ENCODE results near the gene OSBPL5. TPM values are rescaled to one million over a fixed set of nuclear protein-coding genes. Genes with fewer than 3 reads are reported as not detected.

Gene OSBPL5
- total and polyA plus RNA-seq, 2 of the 4 experiments (the other 2 are of a cell fraction) = 14.9 to 22.3 TPM

DNA sequence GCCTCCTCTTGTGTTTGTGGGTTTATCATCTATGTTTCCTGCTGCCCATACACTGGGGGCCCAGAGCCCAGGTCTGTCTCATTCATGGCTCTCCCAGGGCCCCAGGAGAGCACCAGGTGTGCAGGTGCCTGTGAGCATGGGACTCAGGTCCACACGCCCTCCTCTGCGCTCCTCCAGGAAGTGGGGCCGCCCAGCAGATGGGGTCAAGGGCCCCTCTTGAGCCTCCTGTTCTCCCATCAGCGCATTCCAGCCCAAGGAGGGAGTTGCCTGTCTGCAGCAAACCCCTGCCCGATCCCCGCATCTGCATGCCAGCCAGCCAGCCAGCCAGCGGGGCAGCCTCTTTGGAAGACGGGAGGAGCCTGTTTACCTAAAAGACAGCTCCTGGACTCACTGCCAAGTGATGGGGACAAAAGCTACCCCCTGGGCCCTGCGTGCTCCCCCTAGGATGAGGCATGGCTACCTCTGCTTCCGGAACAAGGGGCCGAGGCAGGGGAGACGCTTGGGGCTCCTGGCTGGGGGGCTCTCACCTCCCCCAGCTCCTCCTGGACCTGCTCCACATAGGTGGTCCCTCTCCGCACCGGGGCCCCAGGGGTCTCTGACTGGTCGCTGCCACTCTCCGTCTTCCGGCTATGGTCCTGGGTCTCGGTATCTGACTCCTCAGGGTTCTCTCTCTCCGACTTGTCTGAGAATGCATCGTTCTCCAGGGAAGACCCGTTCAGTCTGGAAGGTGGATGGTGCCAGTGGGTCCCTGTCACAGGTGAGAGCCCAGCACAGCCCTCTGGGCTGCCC is 58.2 kb downstream of the OSBPL5 start:
- Histone ChIP-seq H3K9me3 (ENCODE audit: control insufficient read depth, insufficient read depth, low read length) (no peaks in the 10 kb centered on the region), H3K14ac (replicated peaks; ENCODE audit: low read depth, low read length) (no peak overlapping the region), H3K36me3 (ENCODE audit: control insufficient read depth, insufficient read depth, low read length) (peaks cover 47% of the 10 kb centered on the region), H3K23ac (ENCODE audit: low read depth, low read length) (no peak overlapping the region), H4K8ac (ENCODE audit: low read depth in 2 of 2, low read length in 2 of 2) (no peak overlapping the region), H3K27ac (ENCODE audit: insufficient read depth, low read length) (no peak overlapping the region), H3K9ac (ENCODE audit: low read depth, low read length) (no peak overlapping the region), H3K79me1 (ENCODE audit: low read depth in 1 of 2, low read length in 2 of 2) (peaks cover 0 to 6% of the 10 kb centered on the region in 2 experiments; a peak in 1 of 4 replicates), H2BK15ac (ENCODE audit: low read depth, low read length) (no peak overlapping the region), H4K91ac (ENCODE audit: insufficient read depth, low read depth, low read length) (no peak overlapping the region), H4K20me1 (ENCODE audit: insufficient read depth, low read length) (no peaks in the 10 kb centered on the region; the same call in 1 of the 2 replicates), H2BK5ac (ENCODE audit: low read depth, low read length, poor library complexity, severe bottlenecking) (no peak overlapping the region), H2AK5ac (ENCODE audit: low read depth, low read length) (no peak overlapping the region), H2AFZ (replicated peaks; ENCODE audit: low read length, poor library complexity) (no peak overlapping the region), H3K4me3 (ENCODE audit: insufficient read depth, low read depth, low read length) (no peak overlapping the region), H3K27me3 (ENCODE audit: control insufficient read depth, insufficient read depth, low read length) (no peaks in the 10 kb centered on the region), H4K5ac (ENCODE audit: low read depth, low read length) (no peak overlapping the region), H3K18ac (ENCODE audit: low read depth, low read length) (no peak overlapping the region), H3K4ac (ENCODE audit: low read depth, low read length) (no peak overlapping the region), H2AK9ac (replicated peaks; ENCODE audit: low read depth, low read length, poor library complexity) (no peak overlapping the region), H3K4me1 (ENCODE audit: control insufficient read depth, insufficient read depth, low read length) (peaks cover 2% of the 10 kb centered on the region; the same call in 1 of the 2 replicates), H2BK20ac (ENCODE audit: low read depth, low read length) (no peak overlapping the region), H3K56ac (ENCODE audit: extremely low read depth, insufficient read depth, low read length) (no peak overlapping the region), H3K4me2 (ENCODE audit: low read depth, low read length) (no peak overlapping the region), H3K9me1 (ENCODE audit: insufficient read depth, low read length) (peaks cover 2% of the 10 kb centered on the region; the same call in 1 of the 2 replicates), H2BK120ac (ENCODE audit: low read depth, low read length) (no peak overlapping the region)
- intact Hi-C loops (cut with micrococcal nuclease) (no loop called here), in situ Hi-C loops (cut with MboI; ENCODE audit: low sequenced_read_pairs) (no loop called here), dilution Hi-C loops (cut with HindIII; ENCODE audit: low sequenced_read_pairs, unreplicated experiment) (no loop called here)
- POLR2A ChIA-PET (ENCODE audit: unreplicated experiment) = no interaction called here
- WGBS, 2 experiments (ENCODE audit: extremely low coverage in 2 of 2, insufficient read length in 1 of 2) = 86% methylated on average over 11 of the region's 21 CpGs; no CpG with 5 or more reads in 1 of the 2 experiments
- CTCF ChIA-PET = no interaction called here
- DNase-seq (no peak), ATAC-seq (ENCODE audit: low read depth) (no peak)
- BruUV-seq (replicated peaks) = no TSS peak
- TF ChIP-seq FOS (IDR thresholded peaks at IDR 0.05; ENCODE audit: low read depth, low read length) = no peak
- TF ChIP-seq CTCF (conservative IDR thresholded peaks at IDR 0.05; ENCODE audit: low read depth, low read length) = no peak
- TF ChIP-seq RFX5 (IDR thresholded peaks at IDR 0.05; ENCODE audit: low read depth, low read length) = no peak
- TF ChIP-seq USF2 (IDR thresholded peaks at IDR 0.05; ENCODE audit: low read depth, low read length) = no peak
- no peak for TF ChIP-seq CEBPB (IDR thresholded peaks at IDR 0.05; ENCODE audit: low read depth, low read length)
- TF ChIP-seq MAZ (IDR thresholded peaks at IDR 0.05; ENCODE audit: borderline replicate concordance, low read depth, low read length) = no peak
- TF ChIP-seq SMC3 (IDR thresholded peaks at IDR 0.05; ENCODE audit: low read depth, low read length) = no peak
- no peak for TF ChIP-seq MAFK (IDR thresholded peaks at IDR 0.05; ENCODE audit: low read depth, low read length)
- TF ChIP-seq RAD21 (IDR thresholded peaks at IDR 0.05; ENCODE audit: low read length) = no peak
- TF ChIP-seq, protein P1, sequence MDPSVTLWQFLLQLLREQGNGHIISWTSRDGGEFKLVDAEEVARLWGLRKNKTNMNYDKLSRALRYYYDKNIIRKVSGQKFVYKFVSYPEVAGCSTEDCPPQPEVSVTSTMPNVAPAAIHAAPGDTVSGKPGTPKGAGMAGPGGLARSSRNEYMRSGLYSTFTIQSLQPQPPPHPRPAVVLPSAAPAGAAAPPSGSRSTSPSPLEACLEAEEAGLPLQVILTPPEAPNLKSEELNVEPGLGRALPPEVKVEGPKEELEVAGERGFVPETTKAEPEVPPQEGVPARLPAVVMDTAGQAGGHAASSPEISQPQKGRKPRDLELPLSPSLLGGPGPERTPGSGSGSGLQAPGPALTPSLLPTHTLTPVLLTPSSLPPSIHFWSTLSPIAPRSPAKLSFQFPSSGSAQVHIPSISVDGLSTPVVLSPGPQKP (IDR thresholded peaks at IDR 0.05; ENCODE audit: borderline replicate concordance, low read depth, low read length) = no peak
- no peak for TF ChIP-seq NFE2L2 (IDR thresholded peaks at IDR 0.05; ENCODE audit: low read depth, low read length)
- TF ChIP-seq BHLHE40 (IDR thresholded peaks at IDR 0.05; ENCODE audit: low read depth, low read length) = no peak
- TF ChIP-seq RCOR1 (IDR thresholded peaks at IDR 0.05; ENCODE audit: insufficient replicate concordance, low read length) = no peak

Data from IMR-90 (cell line).